Fibroblast of lung (primary cell): ENCODE results near the gene ROBO4.

Source experiments
- CTCF ChIP-seq, 2 donors: IDR thresholded peaks in 1 of 2; conservative IDR thresholded peaks in 1 of 2; 1 replicate in 1 of 2; 2 replicates in 1 of 2; pipeline ENCODE4 v1.5.1; 2011 to 2012; ENCODE audit warnings: low read length in 2 of 2, control low read depth in 1 of 2, inconsistent platforms in 1 of 2, low read depth in 1 of 2, mild to moderate bottlenecking in 1 of 2
- EZH2 ChIP-seq: IDR thresholded peaks from 2 replicates; pipeline ENCODE4 v1.5.1; 2012; ENCODE audit warnings: low read length, control low read depth, mild to moderate bottlenecking; ENCODE audit errors: missing control alignments

- TF ChIP-seq EZH2: no peak
- no peak for TF ChIP-seq CTCF (conservative IDR thresholded peaks at IDR 0.05 in 1 of 2, IDR thresholded peaks at IDR 0.05 in 1 of 2; ENCODE audit: low read depth in 1 of 2, low read length in 2 of 2)
Observed at GRCh38 chr11:124920870-124921609, 23.4 kb upstream of the ROBO4 start.
